SK-N-SH (cell line): ENCODE results near the gene PTCD1. TPM values are rescaled to one million over a fixed set of nuclear protein-coding genes. Genes with fewer than 3 reads are reported as not detected.

ENCODE experiments used
- CTCF ChIA-PET: fragments of 300-600, 350-600 bp; formaldehyde crosslinking; extraction: SDS; loops from one replicate; lab custom pipeline; 2021; lab: Yijun Ruan, JAX
- POLR2A ChIA-PET: fragments of 350-600 bp; sonication (Branson Sonifier 250); formaldehyde crosslinking; extraction: SDS; loops from one replicate; lab custom pipeline; 2020; ENCODE audit warnings: antibody characterized with exemption, inconsistent platforms; lab: Yijun Ruan, JAX
- DNase-seq: peaks from one replicate; pipeline ENCODE4 v3.0.0; 2012
- H2AFZ ChIP-seq: fragments of 200-600 bp; sonication (generic); 2 replicates; pipeline ENCODE4 v1.8.1; 2016; ENCODE audit warnings: antibody characterized with exemption, mild to moderate bottlenecking, low read depth
- H3F3A ChIP-seq: fragments of 200-600 bp; sonication (generic); replicated peaks from 2 replicates; pipeline ENCODE3; 2016; ENCODE audit warnings: antibody characterized with exemption, mild to moderate bottlenecking; ENCODE audit not compliant: insufficient read depth
- H3K27ac ChIP-seq, 2 experiments: fragments of 200-500 bp in 1 of 2; fragments of 200-600 bp in 1 of 2; sonication (Bioruptor generic) in 1 of 2; sonication (generic), shearing (Covaris generic) in 1 of 2; 2 replicates each; pipeline versions ENCODE4 v1.5.1 to v1.6.1; 2014 to 2016; ENCODE audit warnings: low read depth in 2 of 2, inconsistent platforms in 1 of 2, low read length in 1 of 2, mild to moderate bottlenecking in 1 of 2, mixed read lengths in 1 of 2
- H3K27me3 ChIP-seq: fragments of 200-600 bp; sonication (generic), shearing (Covaris generic); 2 replicates; pipeline ENCODE4 v1.6.1; 2016; ENCODE audit warnings: mixed run types; ENCODE audit not compliant: insufficient read depth
- H3K36me3 ChIP-seq, 2 experiments: fragments of 200-500 bp in 1 of 2; fragments of 200-600 bp in 1 of 2; sonication (Bioruptor generic) in 1 of 2; sonication (generic) in 1 of 2; replicated peaks in 1 of 2; 2 replicates each; pipeline versions ENCODE3 to v1.5.1; 2014 to 2016; ENCODE audit warnings: low read length in 1 of 2, mild to moderate bottlenecking in 1 of 2; ENCODE audit not compliant: insufficient read depth in 2 of 2, control insufficient read depth in 1 of 2
- H3K4me1 ChIP-seq, 2 experiments: fragments of 200-500 bp in 1 of 2; fragments of 200-600 bp in 1 of 2; sonication (Bioruptor generic) in 1 of 2; sonication (generic), shearing (Covaris generic) in 1 of 2; 2 replicates each; pipeline versions ENCODE4 v1.5.1 to v1.6.1; 2014 to 2016; ENCODE audit warnings: low read depth in 1 of 2, low read length in 1 of 2, mixed run types in 1 of 2; ENCODE audit not compliant: insufficient read depth in 2 of 2, control insufficient read depth in 1 of 2
- H3K4me2 ChIP-seq: fragments of 200-600 bp; sonication (generic), shearing (Covaris generic); 2 replicates; pipeline ENCODE4 v1.6.1; 2017; ENCODE audit warnings: mixed run types
- H3K4me3 ChIP-seq, 2 experiments: fragments of 200-500 bp in 1 of 2; fragments of 200-600 bp in 1 of 2; sonication (Bioruptor generic) in 1 of 2; sonication (generic), shearing (Covaris generic) in 1 of 2; 2 replicates each; pipeline versions ENCODE4 v1.5.1 to v1.8.1; 2014 to 2016; ENCODE audit warnings: low read depth in 2 of 2, inconsistent platforms in 1 of 2, low read length in 1 of 2, mild to moderate bottlenecking in 1 of 2, mixed read lengths in 1 of 2, moderate library complexity in 1 of 2
- H3K79me2 ChIP-seq: fragments of 200-600 bp; sonication (generic); 2 replicates; pipeline ENCODE4 v1.8.1; 2017; ENCODE audit warnings: mild to moderate bottlenecking; ENCODE audit not compliant: insufficient read depth
- H3K9ac ChIP-seq: fragments of 200-600 bp; sonication (generic); 2 replicates; pipeline ENCODE4 v1.6.1; 2017; ENCODE audit warnings: mixed run types
- H3K9me2 ChIP-seq: fragments of 200-600 bp; sonication (generic); 2 replicates; pipeline ENCODE4 v1.6.1; 2017; ENCODE audit warnings: mixed run types
- H3K9me3 ChIP-seq: fragments of 200-600 bp; sonication (generic); 2 replicates; pipeline ENCODE4 v1.6.1; 2017; ENCODE audit warnings: mixed run types, mild to moderate bottlenecking, moderate library complexity
- H4K20me1 ChIP-seq: fragments of 200-600 bp; sonication (generic); 2 replicates; pipeline ENCODE4 v1.6.1; 2017; ENCODE audit warnings: mild to moderate bottlenecking, mixed run types; ENCODE audit not compliant: insufficient read depth
- CHD2 ChIP-seq: fragments of 150-350 bp; IDR thresholded peaks from 2 replicates; pipeline ENCODE4 v1.6.1; 2018; ENCODE audit warnings: low read length; ENCODE audit not compliant: partially characterized antibody
- ELF1 ChIP-seq: IDR thresholded peaks from 2 replicates; pipeline ENCODE4 v1.4.0; 2012
- FOSL2 ChIP-seq: IDR thresholded peaks from 2 replicates; pipeline ENCODE4 v1.4.0; 2012; ENCODE audit warnings: low read depth, mild to moderate bottlenecking, moderate library complexity, borderline replicate concordance
- FOXJ3 ChIP-seq: sonication (generic); formaldehyde crosslinking; IDR thresholded peaks from 2 replicates; pipeline ENCODE4 v1.5.1; 2020; ENCODE audit warnings: mild to moderate bottlenecking, missing genetic modification reagents
- FOXM1 ChIP-seq: IDR thresholded peaks from 2 replicates; pipeline ENCODE4 v1.4.0; 2012; ENCODE audit warnings: low read depth, mild to moderate bottlenecking
- GATA2 ChIP-seq: sonication (generic); formaldehyde crosslinking; IDR thresholded peaks from 2 replicates; pipeline ENCODE4 v1.5.0; 2020; ENCODE audit warnings: mild to moderate bottlenecking, missing genetic modification reagents
- MEF2A ChIP-seq: IDR thresholded peaks from 2 replicates; pipeline ENCODE4 v1.4.0; 2012; ENCODE audit warnings: low read depth, borderline replicate concordance
- MXI1 ChIP-seq: IDR thresholded peaks from 2 replicates; pipeline ENCODE4 v1.6.1; 2012; ENCODE audit warnings: mild to moderate bottlenecking, low read depth, low read length, improper control_type of control experiment
- POLR2AphosphoS5 ChIP-seq: IDR thresholded peaks from 2 replicates; pipeline ENCODE4 v1.6.1; 2012; ENCODE audit warnings: low read depth, low read length
- RCOR1 ChIP-seq: fragments of 150-350 bp; IDR thresholded peaks from 2 replicates; pipeline ENCODE4 v1.6.1; 2017; ENCODE audit warnings: antibody characterized with exemption, low read length
- RXRA ChIP-seq: IDR thresholded peaks from 2 replicates; pipeline ENCODE4 v1.4.0; 2012; ENCODE audit warnings: low read depth, mild to moderate bottlenecking, borderline replicate concordance
- TAF1 ChIP-seq: IDR thresholded peaks from 2 replicates; pipeline ENCODE4 v1.6.1; 2012; ENCODE audit warnings: low read depth, mild to moderate bottlenecking, low read length, moderate library complexity, borderline replicate concordance
- TCF12 ChIP-seq: IDR thresholded peaks from 2 replicates; pipeline ENCODE4 v1.4.0; 2012
- YY1 ChIP-seq: IDR thresholded peaks from 2 replicates; pipeline ENCODE4 v1.4.0; 2012; ENCODE audit warnings: low read depth, mild to moderate bottlenecking
- whole genome bisulfite sequencing: methylation state at CpG from one replicate; pipeline ENCODE4 v1.1.6; 2017; ENCODE audit warnings: low lambda C conversion rate; 5-methylcytosine and 5-hydroxymethylcytosine counted together
- polyA plus RNA-seq, 3 experiments: library from polyadenylated mRNA; depleted of rRNA; stranded (reverse); fragments of >200 nt; gene quantifications; 2 replicates each; pipeline ENCODE4 v1.2.3, GENCODE V29; 2012
- TF ChIP-seq, protein P1 (sequence below): fragments of 150-350 bp; IDR thresholded peaks from 2 replicates; pipeline ENCODE4 v1.6.1; 2017; ENCODE audit warnings: antibody characterized with exemption, low read length, low read depth, borderline replicate concordance
- TF ChIP-seq, protein P2 (sequence below): IDR thresholded peaks from 2 replicates; pipeline ENCODE4 v1.4.0; 2012; ENCODE audit warnings: low read depth, borderline replicate concordance
- TF ChIP-seq, protein P3 (sequence below): IDR thresholded peaks from 2 replicates; pipeline ENCODE4 v1.4.0; 2012; ENCODE audit warnings: low read depth

PTCD1 gene
- polyA plus RNA-seq, 1 of the 3 experiments (the other 2 are of a cell fraction): 8.2 TPM

DNA sequence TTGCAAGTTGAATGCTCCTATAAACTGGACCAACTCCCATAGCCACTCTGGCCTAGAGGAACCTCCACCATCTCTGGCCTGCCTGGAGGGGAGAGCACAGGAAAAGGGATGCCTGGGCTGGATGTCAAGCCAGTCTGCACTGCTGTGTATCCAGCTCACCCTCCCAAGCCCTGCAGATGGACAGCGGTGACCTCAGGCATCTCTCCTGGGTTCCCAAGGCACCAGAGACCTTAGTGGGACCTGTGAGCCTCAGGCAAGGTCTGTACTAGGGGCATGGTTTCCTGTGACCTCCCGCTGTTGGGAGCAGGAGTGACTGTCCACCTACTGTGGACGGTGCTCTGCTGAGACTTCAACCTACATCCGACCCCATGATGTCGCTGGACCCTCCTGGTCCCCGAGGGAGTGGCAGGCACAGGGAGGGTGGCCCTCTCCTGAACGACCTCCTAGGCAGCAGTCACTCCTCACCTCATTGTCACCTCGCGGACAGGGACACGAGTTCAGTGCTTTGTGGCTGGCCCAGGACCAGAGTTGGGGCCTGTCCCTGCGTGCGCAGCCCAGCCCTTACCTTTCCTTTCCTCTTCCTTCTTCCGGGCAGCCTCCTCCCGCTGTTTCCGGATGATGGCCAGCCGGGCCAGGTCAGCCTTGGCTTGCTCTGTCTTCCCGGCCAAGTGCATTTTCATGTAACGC lies 41.2 kb downstream of the PTCD1 start:
- H3K9me2 ChIP-seq: no peaks in the 10 kb centered on the region
- peaks cover 0 to 12% of the 10 kb centered on the region in 2 experiments; a peak in 1 of 4 replicates for H3K4me1 ChIP-seq
- no peak for DNase-seq
- H3F3A ChIP-seq: peaks cover 66% of the 10 kb centered on the region
- H3K27me3 ChIP-seq: no peaks in the 10 kb centered on the region
- peaks cover 49 to 65% of the 10 kb centered on the region in 2 experiments for H3K36me3 ChIP-seq
- H4K20me1 ChIP-seq: peaks cover 60% of the 10 kb centered on the region
- TF ChIP-seq ELF1 (no peak), CHD2 (no peak), POLR2AphosphoS5 (peak; percentile 82), GATA2 (no peak)
- TF ChIP-seq, protein P1, sequence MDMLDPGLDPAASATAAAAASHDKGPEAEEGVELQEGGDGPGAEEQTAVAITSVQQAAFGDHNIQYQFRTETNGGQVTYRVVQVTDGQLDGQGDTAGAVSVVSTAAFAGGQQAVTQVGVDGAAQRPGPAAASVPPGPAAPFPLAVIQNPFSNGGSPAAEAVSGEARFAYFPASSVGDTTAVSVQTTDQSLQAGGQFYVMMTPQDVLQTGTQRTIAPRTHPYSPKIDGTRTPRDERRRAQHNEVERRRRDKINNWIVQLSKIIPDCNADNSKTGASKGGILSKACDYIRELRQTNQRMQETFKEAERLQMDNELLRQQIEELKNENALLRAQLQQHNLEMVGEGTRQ: no peak
- TF ChIP-seq, all 33 proteins: peak for 1
- H3K9me3 ChIP-seq: no peaks in the 10 kb centered on the region
- WGBS: 87% methylated on average over 15 of the region's 18 CpGs
- no peak overlapping the region for H3K9ac ChIP-seq
- H3K4me3 ChIP-seq: no peak overlapping the region
- no peak overlapping the region for H3K4me2 ChIP-seq
- POLR2A ChIA-PET: interaction anchor here (10.2 kb wide), 1 partner anchor 10 kb away, joined by 102 read pairs; the partner anchor contains the start of genes BUD31 and PDAP1
- no peak overlapping the region for H2AFZ ChIP-seq
- peaks cover 25% of the 10 kb centered on the region; the same call in 1 of the 2 replicates for H3K79me2 ChIP-seq
- CTCF ChIA-PET: interaction anchor here (1.2 kb wide), 1 partner anchor 10 kb away, joined by 3 read pairs; no protein-coding TSS in a partner anchor
- peak overlapping the region in 1 of 2 experiments; percentile 3; a peak in 1 of 4 replicates for H3K27ac ChIP-seq

DNA sequence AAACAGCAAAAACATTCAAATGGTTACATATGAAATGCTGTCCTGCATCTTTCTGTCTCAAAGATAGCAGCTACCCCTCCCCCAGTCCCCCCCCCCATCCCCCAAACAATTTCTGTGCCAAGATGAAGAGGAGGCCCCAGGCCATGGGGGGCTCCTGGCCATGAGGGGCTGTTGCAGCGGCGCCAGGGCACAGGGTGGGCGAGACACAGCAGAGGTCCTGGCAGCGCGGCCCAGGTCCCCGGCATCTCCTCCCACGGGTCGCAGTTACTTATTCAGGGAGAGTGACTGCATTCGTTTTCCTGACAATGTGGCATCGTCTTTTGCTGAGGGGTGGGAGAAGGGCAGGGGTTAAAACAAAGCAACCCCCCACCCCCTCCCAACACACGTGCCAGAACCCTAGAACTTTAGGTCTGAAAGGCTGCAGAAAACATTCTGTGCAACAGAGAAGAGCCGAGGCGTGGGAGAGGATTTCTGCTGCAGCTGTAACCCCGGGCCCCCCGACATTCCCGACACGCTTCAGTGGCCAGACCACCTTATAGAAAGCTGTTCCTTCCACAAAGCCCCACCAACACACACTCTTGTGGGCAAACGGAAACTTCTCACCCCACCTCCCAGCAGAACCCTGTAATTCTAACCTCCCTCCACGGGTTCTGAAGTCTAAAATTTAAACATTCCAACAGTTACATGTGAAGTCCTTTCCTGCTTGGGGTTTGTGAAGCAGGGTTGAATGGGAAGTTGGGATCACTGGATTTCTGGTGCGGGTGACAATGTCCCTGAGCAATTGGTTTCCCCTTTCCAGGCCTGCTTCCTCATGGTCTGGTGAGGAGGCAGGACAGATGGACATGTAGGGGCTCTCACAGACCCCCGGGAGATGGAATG lies 41.9 kb downstream of the PTCD1 start:
- Histone ChIP-seq H4K20me1 (peaks cover 60% of the 10 kb centered on the region), H3K4me2 (no peak overlapping the region), H2AFZ (no peak overlapping the region), H3K27me3 (no peaks in the 10 kb centered on the region), H3K4me3 (no peak overlapping the region), H3K79me2 (peaks cover 25% of the 10 kb centered on the region; the same call in 1 of the 2 replicates), H3K9ac (no peak overlapping the region), H3K36me3 (peaks cover 49 to 69% of the 10 kb centered on the region in 2 experiments), H3K27ac (peak overlapping the region in 1 of 2 experiments; percentile 3; a peak in 2 of 4 replicates), H3F3A (peaks cover 74% of the 10 kb centered on the region), H3K4me1 (peaks cover 0 to 17% of the 10 kb centered on the region in 2 experiments; a peak in 1 of 4 replicates), H3K9me3 (no peaks in the 10 kb centered on the region), H3K9me2 (no peaks in the 10 kb centered on the region)
- CTCF ChIA-PET: interaction anchor here (1.2 kb wide), 1 partner anchor 10 kb away, joined by 3 read pairs; no protein-coding TSS in a partner anchor
- 90% methylated on average over 21 of the region's 21 CpGs for WGBS
- POLR2A ChIA-PET: interaction anchor here (10.2 kb wide), 1 partner anchor 11 kb away, joined by 102 read pairs; the partner anchor contains the start of genes BUD31 and PDAP1
- no peak for DNase-seq
- no peak for TF ChIP-seq TCF12
- no peak for TF ChIP-seq TAF1
- TF ChIP-seq, protein P2, sequence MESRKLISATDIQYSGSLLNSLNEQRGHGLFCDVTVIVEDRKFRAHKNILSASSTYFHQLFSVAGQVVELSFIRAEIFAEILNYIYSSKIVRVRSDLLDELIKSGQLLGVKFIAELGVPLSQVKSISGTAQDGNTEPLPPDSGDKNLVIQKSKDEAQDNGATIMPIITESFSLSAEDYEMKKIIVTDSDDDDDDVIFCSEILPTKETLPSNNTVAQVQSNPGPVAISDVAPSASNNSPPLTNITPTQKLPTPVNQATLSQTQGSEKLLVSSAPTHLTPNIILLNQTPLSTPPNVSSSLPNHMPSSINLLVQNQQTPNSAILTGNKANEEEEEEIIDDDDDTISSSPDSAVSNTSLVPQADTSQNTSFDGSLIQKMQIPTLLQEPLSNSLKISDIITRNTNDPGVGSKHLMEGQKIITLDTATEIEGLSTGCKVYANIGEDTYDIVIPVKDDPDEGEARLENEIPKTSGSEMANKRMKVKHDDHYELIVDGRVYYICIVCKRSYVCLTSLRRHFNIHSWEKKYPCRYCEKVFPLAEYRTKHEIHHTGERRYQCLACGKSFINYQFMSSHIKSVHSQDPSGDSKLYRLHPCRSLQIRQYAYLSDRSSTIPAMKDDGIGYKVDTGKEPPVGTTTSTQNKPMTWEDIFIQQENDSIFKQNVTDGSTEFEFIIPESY: no peak
- no peak for TF ChIP-seq FOXM1
- TF ChIP-seq, protein P3, sequence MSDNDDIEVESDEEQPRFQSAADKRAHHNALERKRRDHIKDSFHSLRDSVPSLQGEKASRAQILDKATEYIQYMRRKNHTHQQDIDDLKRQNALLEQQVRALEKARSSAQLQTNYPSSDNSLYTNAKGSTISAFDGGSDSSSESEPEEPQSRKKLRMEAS: no peak
- no peak for TF ChIP-seq POLR2AphosphoS5
- TF ChIP-seq MEF2A: no peak
- TF ChIP-seq FOXJ3 (CRISPR knock-in tag): no peak
- TF ChIP-seq MXI1: no peak
- TF ChIP-seq RCOR1: no peak
- TF ChIP-seq RXRA: no peak
- TF ChIP-seq YY1: no peak
- TF ChIP-seq FOSL2: no peak
- TF ChIP-seq, protein P1: no peak
